ENCODE data around the gene PPP2R5D.
A peak's percentile ranks its signal among the peaks of the same experiment; 100 is the strongest.

PPP2R5D gene

DNA sequence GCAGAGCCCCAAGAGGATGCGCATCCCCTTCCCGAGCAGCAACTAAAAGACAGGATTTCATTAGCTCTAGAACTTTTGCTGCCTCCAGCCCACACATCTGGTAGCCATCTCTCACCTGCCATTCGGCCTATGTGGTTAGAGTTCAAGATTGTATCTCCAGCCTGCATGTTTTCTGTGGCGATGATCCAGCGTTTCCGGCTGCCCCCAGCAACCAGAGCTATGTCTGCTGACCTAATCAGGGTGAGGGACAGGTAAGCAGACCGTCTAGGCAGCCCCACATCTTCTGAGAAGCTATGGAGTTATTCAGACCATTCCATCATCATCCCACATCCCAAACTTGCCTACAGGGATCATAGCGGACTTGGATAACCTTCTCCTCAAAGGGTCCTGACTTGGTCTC is 71.6 kb downstream of the PPP2R5D start:
- DNase-seq (ENCODE audit: low read depth in 2 of 2): no peak

- DNase-seq (ENCODE audit: low read depth in 2 of 2): no peak
Observed at GRCh38 chr6:43058531-43058930, 74.2 kb downstream of the PPP2R5D start.

- peak; percentile 97 for DNase-seq (ENCODE audit: low read depth in 2 of 2)
Observed at GRCh38 chr6:43059168-43060033, 75.0 kb downstream of the PPP2R5D start, which contains the start of the genes KLC4 and MRPL2. Gene KLC4, plus strand, starts transcription at chr6:43059631. Its CDS starts 1,705 bp downstream, at chr6:43061336. Gene MRPL2, minus strand, starts transcription at chr6:43059434. Its CDS starts 53 bp downstream, at chr6:43059381.

- no peak for DNase-seq (ENCODE audit: low read depth in 2 of 2)
Observed at GRCh38 chr6:43060034-43060754, 75.8 kb downstream of the PPP2R5D start.

GRCh38 chr6:43060755-43061633 is 76.6 kb downstream of the PPP2R5D start:
- no peak for DNase-seq (ENCODE audit: low read depth in 2 of 2)

DNA sequence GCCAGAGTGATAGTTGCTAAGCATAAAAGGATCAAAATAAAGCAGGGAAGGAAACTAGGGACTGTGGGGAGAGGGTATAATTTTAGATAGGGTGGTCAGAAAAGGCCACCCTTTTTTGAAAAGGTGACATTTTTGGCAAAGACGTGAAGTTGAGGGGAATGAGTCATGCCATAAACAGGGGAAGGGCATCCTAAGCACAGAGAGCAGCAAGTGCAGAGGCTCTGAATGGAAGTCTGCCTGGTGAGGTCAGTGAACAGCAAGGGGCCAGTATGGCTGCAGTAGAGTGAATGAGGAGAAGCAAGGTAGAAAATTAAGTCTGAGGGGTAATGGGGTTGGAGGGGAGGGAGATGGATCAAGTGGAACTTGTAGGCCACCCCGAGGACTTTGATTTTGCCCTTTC is 77.5 kb downstream of the PPP2R5D start:
- DNase-seq (ENCODE audit: low read depth in 2 of 2): no peak
